Measurements from ENCODE around the gene INIP.

- no peak for TF ChIP-seq CTCF (IDR thresholded peaks at IDR 0.05)
- peak in 3 of 4 donors; percentile 15 to 42 (median 21) for TF ChIP-seq POLR2AphosphoS5 (IDR thresholded peaks at IDR 0.05)
- TF ChIP-seq POLR2A (IDR thresholded peaks at IDR 0.05) = no peak
Observed at GRCh38 chr9:112753725-112754124, 35.8 kb upstream of the INIP start.
